Coronary artery (tissue), 2 donors: ENCODE results near the gene AMMECR1.
"Not testable (repeated sequence)": the region's sequence is repeated elsewhere in the genome, so short reads cannot be mapped to it uniquely, and the experiment has no call there.

Experiments
- DNase-seq: peaks from one replicate; pipeline ENCODE4 v3.0.0-alpha.2; 2017; ENCODE audit warnings: low spot score
- H3K27ac ChIP-seq, 2 donors: fragments of 200-600 bp; sonication (generic); one replicate each; pipeline ENCODE4 v1.5.1; 2016 to 2019
- H3K4me3 ChIP-seq: fragments of 200-600 bp; sonication (generic); 2 replicates; pipeline ENCODE4 v1.5.1; 2016; ENCODE audit warnings: mild to moderate bottlenecking, moderate library complexity
- CTCF ChIP-seq: fragments of 200-600 bp; sonication (generic); IDR thresholded peaks from one replicate; pipeline ENCODE4 v1.5.1; 2019; ENCODE audit warnings: antibody characterized with exemption

AMMECR1 gene

GRCh38 chrX:110155759-110156158 is 162.1 kb downstream of the AMMECR1 start:
- DNase-seq = no peak
- no peak overlapping the region for H3K4me3 ChIP-seq
- no peak for TF ChIP-seq CTCF
- no peak overlapping the region for H3K27ac ChIP-seq

- not testable (repeated sequence) for H3K27ac ChIP-seq, H3K4me3 ChIP-seq
- DNase-seq = peak; percentile 7
These were observed 163.6 kb downstream of the AMMECR1 start for GRCh38 chrX:110154328-110154727.

GRCh38 chrX:110153896-110154295 is 164.0 kb downstream of the AMMECR1 start:
- no peak for TF ChIP-seq CTCF
- no peak for DNase-seq
- no peak overlapping the region for H3K4me3 ChIP-seq
- H3K27ac ChIP-seq = no peak overlapping the region

GRCh38 chrX:110153244-110153643 is 164.6 kb downstream of the AMMECR1 start:
- no peak for TF ChIP-seq CTCF
- no peak for DNase-seq
- Histone ChIP-seq H3K27ac (no peak overlapping the region), H3K4me3 (no peak overlapping the region)

- Histone ChIP-seq H3K27ac (no peak overlapping the region), H3K4me3 (no peak overlapping the region)
- DNase-seq = no peak
- peak; percentile 43 for TF ChIP-seq CTCF
These were observed 171.4 kb downstream of the AMMECR1 start for GRCh38 chrX:110146521-110146920.

- peak; percentile 35 for TF ChIP-seq CTCF
- DNase-seq = no peak
- no peak overlapping the region for H3K4me3 ChIP-seq
- peak overlapping the region in 1 of 2 donors; percentile 30 for H3K27ac ChIP-seq
These were observed 172.0 kb downstream of the AMMECR1 start for GRCh38 chrX:110145854-110146253.

- peak overlapping the region in 1 of 2 donors; percentile 30 for H3K27ac ChIP-seq
- DNase-seq = no peak
- no peak overlapping the region for H3K4me3 ChIP-seq
- TF ChIP-seq CTCF = no peak
These were observed 172.6 kb downstream of the AMMECR1 start for GRCh38 chrX:110145311-110145710.
